ENCODE measurements around the gene ADGRL1.

- TF ChIP-seq CTCF (IDR thresholded peaks at IDR 0.05; ENCODE audit: insufficient read depth, low read length, poor library complexity, severe bottlenecking) (no peak), EZH2phosphoT487 (conservative IDR thresholded peaks at IDR 0.05; ENCODE audit: low read length) (no peak)
These were observed 87.6 kb downstream of the ADGRL1 start for GRCh38 chr19:14118165-14119051.
